Lung (tissue), 12 donors: Measurements from ENCODE around the gene SLC25A20. TPM values are rescaled to one million over a fixed set of nuclear protein-coding genes. Genes with fewer than 3 reads are reported as not detected.
"Not testable (repeated sequence)": the region's sequence is repeated elsewhere in the genome, so short reads cannot be mapped to it uniquely, and the experiment has no call there.

Source experiments
- ATAC-seq: fragments of 200-7000 bp; cut with Tn5 transposase; one replicate; pipeline ENCODE4 v1.9.1; 2020; ENCODE audit warnings: moderate number of reproducible peaks; ENCODE audit not compliant: insufficient read depth, low FRiP score
- DNase-seq, 3 donors: peaks; one replicate each; pipeline ENCODE4 v3.0.0-alpha.2; 2013 to 2017
- H3K27ac ChIP-seq, 2 donors: one replicate each; pipeline ENCODE4 v1.5.1; 2013; ENCODE audit warnings: mild to moderate bottlenecking in 2 of 2, moderate library complexity in 2 of 2, control low read depth in 1 of 2, inconsistent platforms in 1 of 2, low read depth in 1 of 2, low read length in 1 of 2
- H3K27me3 ChIP-seq, 3 donors: one replicate each; pipeline ENCODE4 v1.5.1; 2013; ENCODE audit warnings: low read length in 2 of 3; ENCODE audit not compliant: control insufficient read depth in 3 of 3, insufficient read depth in 3 of 3
- H3K36me3 ChIP-seq, 4 donors: one replicate each; pipeline ENCODE4 v1.5.1; 2013; ENCODE audit warnings: low read length in 4 of 4, mild to moderate bottlenecking in 1 of 4, moderate library complexity in 1 of 4; ENCODE audit not compliant: control insufficient read depth in 4 of 4, insufficient read depth in 4 of 4
- H3K4me1 ChIP-seq, 5 donors: one replicate each; pipeline ENCODE4 v1.5.1; 2013; ENCODE audit warnings: low read length in 5 of 5, mild to moderate bottlenecking in 2 of 5, moderate library complexity in 1 of 5; ENCODE audit not compliant: control insufficient read depth in 5 of 5, insufficient read depth in 5 of 5
- H3K4me3 ChIP-seq: one replicate; pipeline ENCODE4 v1.5.1; 2013; ENCODE audit warnings: mild to moderate bottlenecking, control low read depth, moderate library complexity
- H3K9ac ChIP-seq, 2 donors: one replicate each; pipeline ENCODE4 v1.5.1; 2013; ENCODE audit warnings: low read length in 2 of 2, control low read depth in 1 of 2; ENCODE audit not compliant: insufficient read depth in 1 of 2
- H3K9me3 ChIP-seq, 4 donors: one replicate each; pipeline ENCODE4 v1.5.1; 2013; ENCODE audit warnings: low read length in 3 of 4, mild to moderate bottlenecking in 1 of 4, moderate library complexity in 1 of 4; ENCODE audit not compliant: control insufficient read depth in 4 of 4, insufficient read depth in 3 of 4
- CTCF ChIP-seq: IDR thresholded peaks from 2 replicates; pipeline ENCODE4 v1.5.1; 2012; ENCODE audit warnings: mild to moderate bottlenecking; ENCODE audit errors: control extremely low read depth, extremely low read depth
- WGBS, 2 donors: extraction: QIAGEN DNeasy Blood & Tissue Kit; methylation state at CpG; one replicate each; pipeline ENCODE4 v1.1.7; 2013; 5-methylcytosine and 5-hydroxymethylcytosine counted together
- polyA plus RNA-seq, 2 donors: library from polyadenylated mRNA; stranded (reverse); fragments of 200-250 nt; gene quantifications; one replicate each; pipeline ENCODE4 v1.2.1, GENCODE V29; 2013
- total RNA-seq, 2 donors: library from RNA; depleted of rRNA in 1 of 2; stranded (reverse); fragments of >200 nt in 1 of 2; gene quantifications; one replicate each; pipeline ENCODE4 v1.2.1, GENCODE V29; 2014 to 2021
- donor health status: control.
- donor health status: control.
- donor health status: Bipolar disorder and iron deficiency.
- donor health status: healthy.
- donor health status: DM: yes; HTN: yes; CAD: no.

SLC25A20 gene
- total and polyA plus RNA-seq, 4 donors = 8.1 to 19.3 (median 14.6) TPM

- peak in 1 of 3 donors; percentile 24 for DNase-seq
These were observed 16.6 kb upstream of the SLC25A20 start for GRCh38 chr3:48915296-48915695.

GRCh38 chr3:48907026-48907425 lies 8.3 kb upstream of the SLC25A20 start:
- H3K9me3 ChIP-seq, H3K36me3 ChIP-seq, H3K4me1 ChIP-seq, H3K27me3 ChIP-seq, H3K27ac ChIP-seq, ATAC-seq, H3K9ac ChIP-seq, DNase-seq, H3K4me3 ChIP-seq: not testable (repeated sequence)
- 94 to 96% methylated on average over 13 of the region's 13 CpGs for WGBS, 2 donors

More at GRCh38 chr3:48915296-48915695, 16.6 kb upstream of the SLC25A20 start:
- no peak overlapping the region for H3K4me3 ChIP-seq
- 94% methylated on average over 1 of the region's 1 CpG; no CpG with 5 or more reads in 1 of the 2 donors for WGBS, 2 donors
- H3K9ac ChIP-seq = no peak overlapping the region
- H3K27me3 ChIP-seq = no peaks in the 10 kb centered on the region
- no peak for ATAC-seq
- peaks cover 0 to 14% (median 5%) of the 10 kb centered on the region in 5 donors for H3K4me1 ChIP-seq
- no peak overlapping the region for H3K27ac ChIP-seq
- H3K9me3 ChIP-seq = no peaks in the 10 kb centered on the region
- TF ChIP-seq CTCF = no peak
- H3K36me3 ChIP-seq = no peaks in the 10 kb centered on the region

- Histone ChIP-seq H3K36me3 (no peaks in the 10 kb centered on the region), H3K27me3 (no peaks in the 10 kb centered on the region), H3K27ac (peak overlapping the region; percentile 58 to 75), H3K9me3 (no peaks in the 10 kb centered on the region), H3K4me1 (peaks cover 0 to 12% (median 6%) of the 10 kb centered on the region in 5 donors), H3K4me3 (no peak overlapping the region), H3K9ac (no peak overlapping the region)
- DNase-seq (peak in 1 of 3 donors; percentile 3), ATAC-seq (no peak)
- WGBS, 2 donors = 57 to 61% methylated on average over 4 of the region's 4 CpGs
- TF ChIP-seq CTCF = no peak
These were observed 591 bp upstream of the SLC25A20 start for GRCh38 chr3:48899273-48899672.

- H3K9me3 ChIP-seq = no peaks in the 10 kb centered on the region
- H3K4me1 ChIP-seq = peaks cover 0 to 12% (median 6%) of the 10 kb centered on the region in 5 donors
- peak overlapping the region; percentile 94 for H3K4me3 ChIP-seq
- DNase-seq (no peak), ATAC-seq (no peak)
- 35 to 36% methylated on average over 17 of the region's 17 CpGs for WGBS, 2 donors
- H3K9ac ChIP-seq = peak overlapping the region in 1 of 2 donors; percentile 68
- peak overlapping the region; percentile 81 to 86 for H3K27ac ChIP-seq
- no peaks in the 10 kb centered on the region for H3K36me3 ChIP-seq
- no peak for TF ChIP-seq CTCF
- no peaks in the 10 kb centered on the region for H3K27me3 ChIP-seq
These were observed 964 bp downstream of the SLC25A20 start for GRCh38 chr3:48897460-48898376.
